HG03469 (cell line): ENCODE measurements around the gene ZIC4.

ENCODE experiments used
- ATAC-seq: cut with Tn5 transposase; IDR thresholded peaks from one replicate; pipeline ENCODE4 v1.9.1; 2021; ENCODE audit warnings: mild to moderate bottlenecking, moderate library complexity, moderate number of reproducible peaks; ENCODE audit not compliant: unreplicated experiment

The ZIC4 gene

DNA sequence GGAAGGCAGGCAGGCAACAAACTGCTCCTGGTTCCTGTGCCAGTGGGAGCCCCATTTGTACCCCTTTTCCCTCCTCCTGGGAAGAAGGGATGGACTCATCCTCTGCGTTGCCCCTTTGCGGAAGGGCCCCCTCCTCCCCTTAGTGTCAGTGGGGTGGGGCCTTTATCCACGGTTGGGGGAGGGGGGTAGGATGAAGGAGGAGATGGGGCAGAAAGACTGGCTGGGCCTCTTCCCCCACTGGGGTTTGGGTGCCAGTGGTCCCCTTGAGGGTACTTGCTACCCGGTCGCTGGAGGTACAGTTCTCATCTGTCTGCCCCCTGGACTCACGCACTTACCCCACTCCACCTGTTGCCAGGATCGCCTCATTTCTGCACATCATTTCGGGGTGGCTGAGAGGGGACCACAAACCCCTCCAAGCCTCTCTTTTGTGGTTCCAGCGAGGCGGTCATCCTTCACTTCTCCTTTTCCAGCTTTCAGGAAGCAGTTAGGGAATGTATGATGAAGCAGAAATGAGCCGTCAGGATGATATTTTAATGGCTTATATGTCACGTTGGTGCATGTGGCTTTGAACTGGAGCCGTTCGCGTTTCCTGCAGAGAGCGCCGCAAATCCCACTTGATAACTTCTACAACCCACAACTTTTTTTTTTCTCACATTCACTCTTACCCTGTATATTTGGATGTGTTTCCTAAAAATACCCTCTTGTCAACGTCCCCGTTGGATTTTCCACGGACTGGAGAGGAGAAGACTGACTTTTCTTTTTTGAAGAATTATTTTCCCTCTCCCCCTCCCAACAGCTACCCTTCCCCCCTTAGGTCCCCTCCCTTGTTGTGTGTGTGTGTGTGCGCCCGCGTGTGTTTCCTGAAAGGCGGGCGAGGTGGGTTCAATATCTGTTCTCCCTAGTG is at the start of gene ZIC4:
Gene ZIC4, minus strand, starts transcription at position 516 of the 904 bp plus-strand sequence. CDS start 3,746 bp downstream, outside the sequence.
- ATAC-seq: no peak

DNA sequence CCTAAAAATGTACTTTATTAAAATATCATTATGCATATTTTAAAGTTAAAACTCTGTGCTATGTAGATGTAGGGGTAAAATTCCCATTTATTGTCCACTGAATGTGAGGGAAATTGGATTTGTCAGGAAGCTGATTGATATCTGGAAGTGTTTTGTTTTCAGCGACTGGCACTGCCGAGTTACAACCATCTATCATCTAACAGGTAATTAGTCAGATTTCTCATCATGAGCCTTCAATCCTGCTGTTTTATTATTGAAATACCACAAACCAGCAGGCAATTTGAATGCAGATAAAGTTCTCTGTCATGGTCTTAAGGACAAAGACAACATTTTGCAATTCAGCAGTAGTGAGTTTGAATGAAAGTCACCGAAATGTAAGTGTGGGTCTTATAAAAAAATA is 43.3 kb upstream of the ZIC4 start:
- ATAC-seq: no peak

GRCh38 chr3:147447224-147447623 is 40.9 kb upstream of the ZIC4 start:
- no peak for ATAC-seq

GRCh38 chr3:147431751-147432150 is 25.4 kb upstream of the ZIC4 start:
- ATAC-seq: no peak

DNA sequence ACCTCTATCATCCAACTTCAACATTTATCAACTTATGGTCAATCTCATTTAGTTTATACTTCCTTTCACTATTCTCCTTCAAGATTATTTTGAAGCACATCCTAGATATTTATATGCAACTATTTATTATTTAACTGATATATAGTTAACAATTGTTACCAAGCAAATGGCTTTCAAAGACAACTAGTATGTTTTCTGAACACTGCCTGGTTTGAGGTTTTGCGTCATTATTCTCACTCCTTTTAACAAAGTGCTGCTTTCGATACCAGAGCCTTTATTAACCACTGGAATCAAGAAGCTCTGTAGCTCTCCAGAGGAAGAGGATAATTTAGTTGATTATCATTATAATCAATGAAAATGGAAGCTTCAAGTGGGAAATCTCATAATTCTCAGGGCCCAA is 22.4 kb upstream of the ZIC4 start:
- no peak for ATAC-seq

DNA sequence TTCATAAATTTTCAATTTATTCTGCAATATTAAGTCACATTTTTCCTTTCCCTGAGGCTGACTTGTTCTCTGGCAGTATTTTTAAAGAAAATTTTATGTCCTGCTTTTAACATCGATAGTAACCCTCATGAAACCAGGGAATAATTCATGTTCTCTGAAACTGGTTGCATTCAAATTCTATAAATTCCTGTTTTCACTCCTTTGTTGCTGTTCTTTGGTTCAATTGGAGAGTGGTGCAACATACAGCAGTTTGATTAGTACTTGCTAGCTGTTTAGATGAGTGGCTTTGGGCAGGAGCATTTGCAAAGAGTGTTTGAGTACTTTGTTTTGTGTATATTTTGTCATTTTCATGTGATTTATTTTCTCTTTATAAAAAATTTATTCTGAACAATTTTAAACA is 22.0 kb upstream of the ZIC4 start:
- no peak for ATAC-seq

GRCh38 chr3:147427746-147428145 is 21.4 kb upstream of the ZIC4 start:
- ATAC-seq: no peak

DNA sequence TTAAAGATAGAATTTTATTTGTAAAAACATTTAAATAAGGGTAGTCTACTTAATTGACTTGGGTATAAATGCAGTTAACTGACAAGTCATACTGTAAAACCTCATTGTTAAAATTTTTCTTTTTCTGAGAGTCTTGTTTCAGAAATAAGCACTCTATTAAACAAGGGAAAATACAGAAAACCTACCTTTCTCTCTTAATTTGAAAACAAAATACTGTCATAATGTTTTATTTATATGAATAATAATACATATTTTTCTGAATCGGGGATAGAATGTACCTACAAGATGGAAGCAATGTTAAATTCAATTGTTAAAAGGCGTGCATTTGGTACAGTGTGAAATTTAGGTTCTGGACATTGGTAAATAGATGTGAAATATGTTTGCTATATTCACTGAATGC is 20.6 kb upstream of the ZIC4 start:
- no peak for ATAC-seq

GRCh38 chr3:147425388-147425850 is 19.1 kb upstream of the ZIC4 start:
- ATAC-seq: no peak

DNA sequence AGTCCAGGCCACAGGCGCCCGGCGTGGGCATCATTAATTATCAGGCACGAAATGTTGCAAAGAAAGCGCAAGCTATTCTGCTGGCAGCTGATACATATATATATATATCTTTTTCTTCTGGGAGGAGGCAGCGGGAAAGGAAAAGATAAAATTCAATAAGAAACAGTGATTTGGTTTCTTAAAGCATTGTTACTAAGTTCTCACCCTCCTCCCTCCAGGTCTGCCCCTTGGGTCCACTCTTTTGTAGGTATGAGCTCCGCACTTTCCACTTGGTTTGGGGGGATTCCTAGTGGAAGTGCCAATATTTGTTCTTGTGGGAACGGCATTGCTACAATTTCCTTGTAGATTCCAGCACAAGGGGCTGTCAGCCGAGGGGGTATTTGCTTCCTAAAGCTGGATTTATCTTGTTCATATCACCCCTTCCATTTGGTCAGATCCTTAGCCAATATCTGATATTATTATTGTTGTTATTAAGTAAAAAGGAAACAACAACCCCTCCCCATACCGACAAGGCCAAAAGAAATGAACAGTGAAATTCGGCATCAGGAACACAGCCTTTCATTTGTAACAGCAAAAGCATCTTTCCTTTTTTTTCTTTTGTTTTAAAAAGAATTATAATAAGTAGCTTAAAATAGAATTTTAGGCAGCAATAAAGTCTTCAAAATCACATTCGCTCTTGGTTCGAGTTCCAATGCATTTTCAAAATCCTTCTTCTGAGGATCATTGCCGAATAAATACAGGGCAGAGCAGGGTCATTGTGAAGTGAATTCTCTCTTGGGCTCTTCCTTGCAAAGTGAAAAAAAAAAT is 18.4 kb upstream of the ZIC4 start:
- ATAC-seq: no peak

GRCh38 chr3:147423798-147424580 is 17.6 kb upstream of the ZIC4 start:
- no peak for ATAC-seq

DNA sequence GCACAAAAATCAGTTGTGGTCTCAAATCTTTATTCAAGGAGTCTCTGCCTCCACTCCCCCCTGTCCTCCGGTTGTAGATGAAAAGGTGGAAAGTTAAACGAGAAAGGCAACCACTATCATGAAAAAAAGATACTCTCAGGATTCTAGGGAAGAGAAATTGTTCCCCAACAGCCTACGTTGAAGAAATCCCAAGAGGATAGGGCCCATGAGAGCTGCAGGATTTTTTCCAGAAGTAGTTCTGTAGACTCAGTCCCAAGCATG is 17.1 kb upstream of the ZIC4 start:
- no peak for ATAC-seq

GRCh38 chr3:147422601-147423536 is 16.5 kb upstream of the ZIC4 start:
- no peak for ATAC-seq

DNA sequence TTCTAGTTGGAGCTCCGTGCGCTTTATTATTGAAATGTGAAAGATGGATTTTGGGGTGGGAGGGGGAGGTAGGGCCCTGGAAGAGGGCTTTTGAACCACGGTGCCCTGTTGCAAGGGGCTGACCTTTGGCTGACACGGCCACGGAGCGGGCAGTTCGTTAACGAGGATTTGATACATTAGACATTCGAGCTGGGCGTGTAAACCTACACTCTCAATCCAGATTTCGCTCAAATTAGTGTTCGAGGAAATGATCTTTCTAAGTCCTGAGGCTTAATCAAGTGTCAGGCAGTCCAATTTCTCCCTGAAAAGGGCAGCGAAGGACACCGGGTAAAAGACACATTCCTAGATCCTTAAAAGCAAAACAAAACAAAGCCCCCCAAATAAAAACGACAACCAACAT is 15.9 kb upstream of the ZIC4 start:
- ATAC-seq: no peak

DNA sequence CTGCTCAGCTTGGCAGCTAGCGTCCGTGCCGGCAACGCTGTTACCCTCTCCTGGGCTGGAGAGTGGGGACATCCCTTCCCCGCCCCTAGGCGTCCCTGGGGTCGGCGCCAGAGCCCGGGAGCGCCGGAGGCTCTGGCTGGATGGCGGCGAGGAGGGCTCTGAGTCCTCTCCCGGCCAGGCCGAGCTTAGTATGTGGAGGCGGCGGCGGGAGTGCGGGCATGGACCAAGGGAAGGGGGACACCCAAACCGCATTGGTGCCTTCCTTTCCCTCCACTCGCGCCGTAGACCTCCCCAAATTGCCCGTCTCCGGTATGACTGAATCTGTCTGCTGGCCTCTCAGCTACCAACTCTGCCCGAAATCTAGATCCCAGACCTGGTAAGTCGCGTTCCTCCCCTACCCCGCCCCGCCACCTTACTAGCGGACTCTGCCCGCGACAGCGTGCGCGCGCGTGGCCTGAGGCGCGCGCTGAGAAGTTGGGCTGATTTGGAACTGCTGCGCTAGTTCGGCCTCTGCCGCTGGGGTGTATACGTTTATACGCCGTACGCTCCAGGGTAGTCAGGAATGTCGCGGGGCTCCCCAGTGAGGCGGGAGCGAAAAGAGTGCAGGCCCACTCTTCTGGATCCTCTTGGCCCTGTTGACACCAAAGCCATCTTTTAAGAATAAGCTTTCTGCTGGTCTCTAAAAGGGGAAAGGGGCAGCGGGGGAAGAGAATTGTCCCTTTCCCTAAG is 15.0 kb upstream of the ZIC4 start:
- no peak for ATAC-seq

GRCh38 chr3:147420353-147421183 is 14.2 kb upstream of the ZIC4 start:
- ATAC-seq: no peak

- no peak for ATAC-seq
These were observed 13.5 kb upstream of the ZIC4 start for GRCh38 chr3:147419781-147420224.

DNA sequence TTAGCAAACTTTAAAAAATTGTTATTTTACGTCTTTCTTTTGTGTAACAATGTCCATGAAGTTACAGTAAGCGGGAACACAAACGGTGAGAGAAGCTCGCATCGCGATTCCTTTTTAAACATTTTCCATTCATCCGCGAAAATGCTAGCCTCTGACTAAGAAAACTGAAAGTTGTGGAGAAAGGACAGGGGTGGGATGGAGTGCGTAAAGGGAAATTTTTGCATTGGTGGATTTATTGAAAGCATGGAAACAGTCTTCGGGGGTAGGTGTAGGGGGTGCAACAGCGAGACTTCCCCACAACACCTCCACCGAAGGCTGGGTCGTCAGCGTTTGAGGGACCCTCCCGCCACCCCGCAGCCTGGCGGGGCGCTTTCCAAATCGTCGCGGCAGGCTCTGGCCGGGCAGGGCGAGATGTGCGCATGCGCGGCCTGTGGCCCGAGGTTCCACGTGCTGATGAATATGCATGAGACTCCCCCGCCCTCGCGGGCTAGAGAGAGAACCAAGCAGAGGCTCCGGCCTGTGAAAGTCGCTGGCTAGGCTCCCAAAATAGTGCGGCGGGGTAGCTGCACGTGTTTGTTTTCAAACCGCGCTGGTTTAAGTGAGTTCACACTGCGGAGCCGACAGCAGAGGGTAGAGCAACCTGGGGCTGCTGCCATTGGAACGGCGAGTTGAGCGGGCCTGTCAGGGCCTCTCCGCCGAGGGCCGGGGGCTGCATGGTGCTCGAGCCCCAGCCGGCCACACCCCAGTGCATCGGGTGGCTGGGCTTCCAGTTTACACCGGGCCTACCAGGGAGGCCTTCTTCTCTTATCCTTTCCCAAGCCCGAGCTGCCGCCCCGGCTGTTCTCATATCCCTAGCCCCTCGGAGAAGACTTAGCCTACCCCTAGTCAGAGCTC is 12.7 kb upstream of the ZIC4 start:
- ATAC-seq: no peak
